NCI-H146 treated with DMSO at 0.1 percent for 48 hours (cell line): ENCODE data around the gene VWA5B2.
A peak's percentile ranks its signal among the peaks of the same experiment; 100 is the strongest.

Experiments
- DNase-seq: peaks from one replicate; lab custom pipeline; 2025; ENCODE audit not compliant: unreplicated experiment; lab: John Stamatoyannopoulos, UW

Gene VWA5B2

GRCh38 chr3:184229394-184230080, at the start of gene VWA5B2:
Gene VWA5B2 (plus strand): TSS chr3:184229585. CDS start chr3:184230529, 944 bp downstream.
- peak; percentile 80 for DNase-seq

GRCh38 chr3:184180165-184180564, 49.2 kb upstream of the VWA5B2 start:
- no peak for DNase-seq

GRCh38 chr3:184181596-184181995, 47.8 kb upstream of the VWA5B2 start:
- no peak for DNase-seq

GRCh38 chr3:184183679-184184078, 45.7 kb upstream of the VWA5B2 start:
- DNase-seq = no peak

GRCh38 chr3:184184546-184185230, 44.7 kb upstream of the VWA5B2 start:
- DNase-seq = no peak

- peak; percentile 100 for DNase-seq
Observed at GRCh38 chr3:184185461-184186183, 43.8 kb upstream of the VWA5B2 start.

- DNase-seq = peak; percentile 49
Observed at GRCh38 chr3:184186184-184186901, 43.0 kb upstream of the VWA5B2 start, which contains the start of gene ABCF3. Gene ABCF3 (plus strand): TSS chr3:184186199. CDS start chr3:184186208, 9 bp downstream.

GRCh38 chr3:184186902-184187207, 42.5 kb upstream of the VWA5B2 start:
- no peak for DNase-seq

GRCh38 chr3:184188080-184188479, 41.3 kb upstream of the VWA5B2 start:
- no peak for DNase-seq

GRCh38 chr3:184189421-184189820, 40.0 kb upstream of the VWA5B2 start:
- no peak for DNase-seq

- DNase-seq = no peak
Observed at GRCh38 chr3:184192889-184193288, 36.5 kb upstream of the VWA5B2 start.

GRCh38 chr3:184193991-184194539, 35.3 kb upstream of the VWA5B2 start:
- no peak for DNase-seq

GRCh38 chr3:184196536-184196935, 32.8 kb upstream of the VWA5B2 start:
- no peak for DNase-seq

GRCh38 chr3:184198509-184198908, 30.9 kb upstream of the VWA5B2 start:
- DNase-seq = no peak

GRCh38 chr3:184200825-184201224, 28.6 kb upstream of the VWA5B2 start:
- no peak for DNase-seq

- no peak for DNase-seq
Observed at GRCh38 chr3:184203526-184203925, 25.9 kb upstream of the VWA5B2 start.

- no peak for DNase-seq
Observed at GRCh38 chr3:184209146-184209923, 20.1 kb upstream of the VWA5B2 start.

- no peak for DNase-seq
Observed at GRCh38 chr3:184211297-184211696, 18.1 kb upstream of the VWA5B2 start.

GRCh38 chr3:184211718-184212117, 17.7 kb upstream of the VWA5B2 start:
- no peak for DNase-seq

GRCh38 chr3:184218814-184219213, 10.6 kb upstream of the VWA5B2 start:
- DNase-seq = no peak
